Measurements from ENCODE around the gene SERPINA9. TPM values are rescaled to one million over a fixed set of nuclear protein-coding genes. Genes with fewer than 3 reads are reported as not detected.

Gene SERPINA9
- total and polyA plus RNA-seq, 9 donors: not detected

DNA sequence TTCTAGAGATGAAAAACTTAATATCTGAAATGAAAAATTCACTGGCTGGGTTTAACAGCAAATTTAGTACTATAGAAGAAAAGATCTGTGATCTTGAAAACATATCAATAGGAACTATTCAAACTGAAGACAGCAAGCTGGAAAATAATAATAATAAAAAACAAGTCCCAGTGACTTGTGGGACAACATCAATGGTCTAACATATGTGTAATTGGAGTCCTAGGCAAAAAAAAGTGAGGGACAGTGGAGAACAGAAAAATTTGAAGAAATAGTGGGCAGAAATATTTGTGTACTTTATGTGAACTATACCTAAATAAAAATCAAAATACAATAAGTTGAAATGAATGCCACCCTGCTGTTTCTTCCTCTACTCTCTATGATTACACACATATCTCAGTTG is 2.4 kb upstream of the SERPINA9 start:
- Histone ChIP-seq H3K4me1 (ENCODE audit: control insufficient read depth, insufficient read depth, low read length) (no peaks in the 10 kb centered on the region), H3K9me3 (replicated peaks; ENCODE audit: control insufficient read depth, low read depth, low read length) (peaks cover 7% of the 10 kb centered on the region), H3K36me3 (ENCODE audit: control insufficient read depth, insufficient read depth, low read length) (no peaks in the 10 kb centered on the region), H3K4me3 (ENCODE audit: low read length) (no peak overlapping the region), H3K27ac (ENCODE audit: low read length) (no peak overlapping the region), H3K27me3 (ENCODE audit: control insufficient read depth, insufficient read depth, low read length) (no peaks in the 10 kb centered on the region)
- DNase-seq: no peak

DNA sequence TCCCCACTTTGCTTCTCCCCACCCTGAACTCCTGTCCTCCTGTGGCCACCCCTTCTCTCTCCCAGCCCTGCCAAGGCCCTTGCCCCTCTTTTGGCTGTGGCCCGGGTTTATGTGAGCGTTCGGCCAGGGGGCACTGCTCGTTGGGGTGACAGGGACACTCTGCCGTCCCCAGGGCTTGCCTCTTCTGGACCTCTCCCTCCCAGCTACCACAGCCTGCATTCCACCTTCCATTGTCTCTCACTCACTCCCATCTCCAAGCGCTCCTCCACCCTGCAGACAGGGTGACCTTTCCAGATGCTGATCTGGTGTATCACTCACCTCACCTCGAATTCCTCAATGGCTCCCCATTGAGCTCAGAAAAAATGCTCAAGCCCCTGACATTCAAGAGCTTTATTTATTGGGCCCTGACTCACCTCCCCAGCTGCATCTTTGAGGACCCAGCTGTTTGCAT is 1.4 kb downstream of the SERPINA9 start:
- no peaks in the 10 kb centered on the region for H3K4me1 ChIP-seq (ENCODE audit: control insufficient read depth, insufficient read depth, low read length)
- H3K36me3 ChIP-seq (ENCODE audit: control insufficient read depth, insufficient read depth, low read length): no peaks in the 10 kb centered on the region
- H3K9me3 ChIP-seq (replicated peaks; ENCODE audit: control insufficient read depth, low read depth, low read length): peaks cover 7% of the 10 kb centered on the region
- H3K27ac ChIP-seq (ENCODE audit: low read length): no peak overlapping the region
- H3K4me3 ChIP-seq (ENCODE audit: low read length): no peak overlapping the region
- WGBS (ENCODE audit: insufficient coverage): 78% methylated on average over 7 of the region's 7 CpGs
- DNase-seq: no peak
- H3K27me3 ChIP-seq (ENCODE audit: control insufficient read depth, insufficient read depth, low read length): no peaks in the 10 kb centered on the region

DNA sequence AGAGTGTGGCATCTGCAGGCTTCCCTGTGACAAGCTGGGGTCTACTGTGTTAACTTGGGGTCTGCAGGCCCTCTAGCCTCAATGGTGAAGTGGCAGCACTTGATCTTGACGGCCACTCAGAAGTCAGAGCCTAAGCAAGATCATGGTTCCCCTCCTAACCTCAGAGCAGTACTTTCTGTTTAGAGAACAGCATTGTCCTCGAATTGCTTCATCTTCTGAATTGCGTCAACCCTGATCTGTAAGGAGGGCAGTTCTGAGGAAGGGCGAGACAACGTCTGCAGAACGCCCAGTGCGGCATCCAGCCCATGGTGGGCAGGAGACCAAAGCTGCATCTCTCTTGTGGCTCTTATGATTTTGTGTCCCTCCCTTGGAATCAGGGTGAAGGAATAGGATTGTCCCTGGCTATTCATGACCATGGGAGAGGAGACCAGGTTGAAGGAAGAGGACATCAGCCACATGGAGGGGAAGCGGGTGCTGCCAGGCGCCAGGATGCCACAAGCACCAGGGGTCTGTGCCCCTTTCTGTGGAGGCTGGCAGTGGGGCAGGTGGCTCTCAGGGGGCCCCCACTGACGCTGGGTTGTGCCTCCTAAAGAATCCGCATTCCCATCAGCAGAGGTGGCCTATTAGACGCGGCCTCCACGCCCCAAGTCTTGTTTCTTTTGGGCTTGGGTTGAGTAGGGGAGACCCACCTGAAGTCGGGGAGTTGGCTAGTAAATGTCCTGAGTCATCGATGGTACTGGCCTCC is 2.2 kb downstream of the SERPINA9 start:
- WGBS (ENCODE audit: insufficient coverage): 84% methylated on average over 15 of the region's 16 CpGs
- H3K4me1 ChIP-seq (ENCODE audit: control insufficient read depth, insufficient read depth, low read length): no peaks in the 10 kb centered on the region
- H3K9me3 ChIP-seq (replicated peaks; ENCODE audit: control insufficient read depth, low read depth, low read length): peaks cover 4% of the 10 kb centered on the region
- H3K4me3 ChIP-seq (ENCODE audit: low read length): no peak overlapping the region
- no peaks in the 10 kb centered on the region for H3K36me3 ChIP-seq (ENCODE audit: control insufficient read depth, insufficient read depth, low read length)
- DNase-seq: no peak
- H3K27ac ChIP-seq (ENCODE audit: low read length): no peak overlapping the region
- no peaks in the 10 kb centered on the region for H3K27me3 ChIP-seq (ENCODE audit: control insufficient read depth, insufficient read depth, low read length)

DNA sequence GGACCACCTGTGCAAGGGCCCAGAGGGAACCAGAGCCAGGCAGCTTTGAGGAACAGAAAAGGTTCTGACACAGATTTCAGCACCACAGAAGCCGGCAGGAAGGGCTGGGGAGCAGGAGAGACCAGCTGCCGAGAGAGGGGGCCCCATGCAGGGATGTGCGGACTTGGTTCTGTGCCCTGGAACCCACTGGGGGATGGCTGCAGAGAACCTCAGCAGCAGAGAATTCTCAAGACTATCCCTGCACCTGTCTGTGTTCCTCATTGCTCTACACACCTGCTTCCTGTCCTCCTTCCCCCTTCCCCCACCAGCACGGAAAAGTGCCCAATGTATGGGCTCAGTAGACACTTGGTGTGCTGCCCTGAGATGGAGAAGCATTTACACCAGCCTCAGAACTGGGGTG is 3.2 kb downstream of the SERPINA9 start:
- Histone ChIP-seq H3K27me3 (ENCODE audit: control insufficient read depth, insufficient read depth, low read length) (no peaks in the 10 kb centered on the region), H3K36me3 (ENCODE audit: control insufficient read depth, insufficient read depth, low read length) (no peaks in the 10 kb centered on the region), H3K27ac (ENCODE audit: low read length) (no peak overlapping the region), H3K4me1 (ENCODE audit: control insufficient read depth, insufficient read depth, low read length) (no peaks in the 10 kb centered on the region), H3K9me3 (replicated peaks; ENCODE audit: control insufficient read depth, low read depth, low read length) (no peaks in the 10 kb centered on the region), H3K4me3 (ENCODE audit: low read length) (no peak overlapping the region)
- no peak for DNase-seq
- WGBS (ENCODE audit: insufficient coverage): 36% methylated on average over 4 of the region's 4 CpGs

DNA sequence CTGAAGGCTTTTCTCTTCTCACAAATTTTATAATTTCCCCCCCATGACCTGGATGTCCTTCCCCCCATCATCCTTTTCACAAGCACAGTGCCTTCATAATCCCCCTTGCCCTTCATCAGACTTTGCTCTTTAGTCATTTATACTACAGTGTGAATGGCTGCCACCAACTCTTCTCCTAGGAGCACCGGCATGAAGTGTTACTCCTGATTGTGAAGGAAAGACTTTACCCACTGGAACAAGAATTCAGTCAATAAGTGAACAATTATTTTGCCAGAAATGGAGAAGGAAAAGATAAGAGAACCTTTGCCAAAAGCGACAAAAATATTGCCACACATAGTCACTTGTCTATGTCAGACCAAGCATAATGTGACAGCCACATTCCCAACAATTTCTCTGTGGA is 5.0 kb downstream of the SERPINA9 start:
- H3K9me3 ChIP-seq (replicated peaks; ENCODE audit: control insufficient read depth, low read depth, low read length): no peaks in the 10 kb centered on the region
- H3K4me1 ChIP-seq (ENCODE audit: control insufficient read depth, insufficient read depth, low read length): no peaks in the 10 kb centered on the region
- no peak overlapping the region for H3K27ac ChIP-seq (ENCODE audit: low read length)
- DNase-seq: no peak
- H3K36me3 ChIP-seq (ENCODE audit: control insufficient read depth, insufficient read depth, low read length): no peaks in the 10 kb centered on the region
- H3K27me3 ChIP-seq (ENCODE audit: control insufficient read depth, insufficient read depth, low read length): no peaks in the 10 kb centered on the region
- H3K4me3 ChIP-seq (ENCODE audit: low read length): no peak overlapping the region
- WGBS (ENCODE audit: insufficient coverage): no CpG with 5 or more reads among the region's 2 CpGs

DNA sequence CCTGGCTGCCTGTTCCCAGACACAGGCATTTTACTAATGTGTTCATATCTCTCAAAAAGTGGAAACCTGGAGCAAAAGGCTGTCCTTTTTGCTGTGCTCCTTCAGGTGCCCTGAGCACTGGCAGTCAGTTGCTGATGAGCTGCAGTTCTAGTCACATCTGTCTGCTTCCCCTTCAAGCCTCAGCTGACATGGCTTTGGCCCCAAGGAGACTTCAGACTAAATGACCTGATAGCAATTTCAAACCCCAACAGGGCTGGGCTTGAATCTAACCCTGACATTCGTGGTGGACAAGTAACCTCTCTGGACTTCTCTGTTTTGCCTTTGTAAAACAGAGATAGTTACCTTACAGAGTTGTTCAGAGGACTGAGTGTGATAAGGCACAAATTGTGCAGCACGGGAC is 5.7 kb downstream of the SERPINA9 start:
- Histone ChIP-seq H3K4me1 (ENCODE audit: control insufficient read depth, insufficient read depth, low read length) (no peaks in the 10 kb centered on the region), H3K36me3 (ENCODE audit: control insufficient read depth, insufficient read depth, low read length) (no peaks in the 10 kb centered on the region), H3K4me3 (ENCODE audit: low read length) (no peak overlapping the region), H3K27ac (ENCODE audit: low read length) (no peak overlapping the region), H3K27me3 (ENCODE audit: control insufficient read depth, insufficient read depth, low read length) (no peaks in the 10 kb centered on the region), H3K9me3 (replicated peaks; ENCODE audit: control insufficient read depth, low read depth, low read length) (no peaks in the 10 kb centered on the region)
- DNase-seq: no peak
- 33% methylated on average over 1 of the region's 2 CpGs for WGBS (ENCODE audit: insufficient coverage)

DNA sequence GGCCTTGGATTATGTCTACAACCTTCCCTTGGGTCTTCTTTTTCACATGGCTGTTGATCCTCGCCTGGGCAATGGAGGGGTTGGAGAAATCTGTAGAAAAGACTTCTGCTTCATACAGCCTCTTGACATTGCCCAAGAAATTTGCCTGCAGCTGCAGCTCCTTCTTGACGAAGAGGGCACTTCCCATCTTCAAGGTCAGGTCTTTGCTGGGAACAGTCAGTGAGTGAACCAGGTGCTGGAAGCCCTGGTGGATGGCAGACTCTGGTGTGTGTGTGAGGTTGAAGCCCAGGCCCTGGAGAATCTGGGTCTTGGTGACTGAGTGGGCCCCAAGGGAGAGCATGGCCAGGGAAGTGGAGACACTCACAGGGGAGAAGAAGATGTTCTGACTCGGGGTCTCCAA is 6.7 kb downstream of the SERPINA9 start:
- H3K27me3 ChIP-seq (ENCODE audit: control insufficient read depth, insufficient read depth, low read length): no peaks in the 10 kb centered on the region
- H3K4me1 ChIP-seq (ENCODE audit: control insufficient read depth, insufficient read depth, low read length): no peaks in the 10 kb centered on the region
- no peak overlapping the region for H3K4me3 ChIP-seq (ENCODE audit: low read length)
- no peaks in the 10 kb centered on the region for H3K36me3 ChIP-seq (ENCODE audit: control insufficient read depth, insufficient read depth, low read length)
- 80% methylated on average over 2 of the region's 3 CpGs for WGBS (ENCODE audit: insufficient coverage)
- H3K27ac ChIP-seq (ENCODE audit: low read length): no peak overlapping the region
- peaks cover 3% of the 10 kb centered on the region for H3K9me3 ChIP-seq (replicated peaks; ENCODE audit: control insufficient read depth, low read depth, low read length)
- no peak for DNase-seq

DNA sequence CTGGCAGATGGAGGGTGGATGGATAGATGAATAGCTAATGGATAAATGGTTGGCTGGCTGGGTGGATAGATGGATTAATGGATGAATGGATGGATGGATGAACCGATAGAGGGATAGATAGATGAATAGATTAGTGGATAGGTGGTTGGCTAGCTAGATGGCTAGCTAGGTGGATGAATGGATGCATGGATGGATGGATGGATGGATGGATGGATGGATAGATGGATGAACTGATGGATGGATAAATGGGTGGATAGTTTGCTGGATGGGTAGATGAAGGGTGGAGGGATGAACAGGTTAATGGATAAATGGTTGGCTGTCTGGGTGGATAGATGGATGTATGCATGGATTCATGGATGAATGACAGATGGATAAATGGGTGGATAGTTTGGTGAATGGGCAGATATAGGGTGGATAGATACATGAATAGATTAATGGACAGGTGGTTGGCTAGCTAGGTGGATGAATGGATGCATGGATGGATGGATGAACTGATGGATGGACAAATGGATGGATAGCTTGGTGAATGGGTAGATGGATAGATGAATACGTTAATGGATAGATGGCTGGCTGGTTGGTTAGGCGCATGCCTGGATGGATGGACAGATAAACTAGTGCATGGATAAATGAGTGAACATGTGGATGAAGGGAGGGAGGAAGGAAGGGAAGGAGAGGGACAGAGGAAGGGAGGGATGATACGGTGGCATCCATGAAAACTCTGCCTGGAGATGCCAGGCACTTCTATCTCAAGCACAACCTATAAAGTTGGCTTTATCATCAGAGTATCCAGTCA is 8.1 kb downstream of the SERPINA9 start:
- no peak overlapping the region for H3K4me3 ChIP-seq (ENCODE audit: low read length)

DNA sequence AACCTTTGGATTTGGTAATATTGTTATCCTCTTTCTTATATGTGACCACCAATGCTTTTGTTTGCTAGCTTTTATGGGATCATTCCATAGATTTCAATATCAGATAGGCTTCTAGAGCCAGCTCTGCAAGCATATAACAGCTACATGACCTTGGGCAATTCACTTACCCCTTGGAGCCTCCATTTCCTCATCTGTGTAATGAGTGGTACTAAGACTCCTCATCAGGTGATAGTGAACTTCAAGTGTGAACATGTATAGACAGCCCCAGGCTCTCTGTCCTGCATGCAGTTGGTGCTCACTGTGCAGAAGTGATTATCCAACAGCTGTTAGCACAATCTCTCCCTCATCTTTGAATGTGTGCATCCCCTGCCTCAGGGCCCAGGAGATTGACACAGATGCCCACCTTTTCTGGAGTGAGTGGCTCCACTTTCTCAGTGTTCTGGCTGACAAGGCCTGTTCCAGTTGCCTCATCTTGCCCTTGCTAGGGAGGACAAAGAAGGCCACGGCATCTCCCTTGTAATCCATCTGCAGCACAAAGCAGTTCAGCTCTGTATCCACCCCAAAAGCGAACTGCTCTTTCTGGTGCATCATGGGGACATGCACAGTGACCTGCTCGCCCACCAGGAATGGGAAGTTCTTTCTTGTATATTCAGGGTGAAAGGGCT is 9.2 kb downstream of the SERPINA9 start:
- Histone ChIP-seq H3K4me3 (ENCODE audit: low read length) (no peak overlapping the region), H3K9me3 (replicated peaks; ENCODE audit: control insufficient read depth, low read depth, low read length) (peaks cover 3% of the 10 kb centered on the region), H3K27me3 (ENCODE audit: control insufficient read depth, insufficient read depth, low read length) (no peaks in the 10 kb centered on the region), H3K4me1 (ENCODE audit: control insufficient read depth, insufficient read depth, low read length) (no peaks in the 10 kb centered on the region), H3K27ac (ENCODE audit: low read length) (no peak overlapping the region), H3K36me3 (ENCODE audit: control insufficient read depth, insufficient read depth, low read length) (no peaks in the 10 kb centered on the region)
- no peak for DNase-seq
- 69% methylated on average over 2 of the region's 3 CpGs for WGBS (ENCODE audit: insufficient coverage)

More for the DNA sequence above, 8.1 kb downstream of the SERPINA9 start:
- Histone ChIP-seq H3K27me3 (ENCODE audit: control insufficient read depth, insufficient read depth, low read length) (no peaks in the 10 kb centered on the region), H3K27ac (ENCODE audit: low read length) (no peak overlapping the region), H3K9me3 (replicated peaks; ENCODE audit: control insufficient read depth, low read depth, low read length) (peaks cover 3% of the 10 kb centered on the region), H3K36me3 (ENCODE audit: control insufficient read depth, insufficient read depth, low read length) (no peaks in the 10 kb centered on the region), H3K4me1 (ENCODE audit: control insufficient read depth, insufficient read depth, low read length) (no peaks in the 10 kb centered on the region)
- DNase-seq: no peak
- 89% methylated on average over 3 of the region's 4 CpGs for WGBS (ENCODE audit: insufficient coverage)

DNA sequence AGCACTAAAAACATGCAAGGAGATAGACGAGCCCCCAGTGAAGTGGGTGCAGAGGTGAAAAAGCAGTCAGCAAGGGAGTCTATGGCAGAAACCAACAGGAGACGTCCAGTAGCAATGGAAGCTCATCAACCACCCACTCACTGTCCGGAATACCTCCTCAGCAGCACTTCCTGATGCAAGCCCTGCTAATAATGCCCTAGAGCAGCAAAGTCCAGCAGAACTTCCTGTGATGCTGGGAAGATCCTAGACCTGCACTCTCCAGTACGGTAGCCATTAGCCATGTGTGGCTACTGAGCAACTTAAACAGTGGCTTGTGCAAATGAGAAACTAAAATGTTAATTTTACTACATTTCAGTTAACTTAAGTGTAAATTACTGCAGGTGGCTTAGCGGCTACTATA is 11.0 kb downstream of the SERPINA9 start:
- Histone ChIP-seq H3K27me3 (ENCODE audit: control insufficient read depth, insufficient read depth, low read length) (no peaks in the 10 kb centered on the region), H3K4me1 (ENCODE audit: control insufficient read depth, insufficient read depth, low read length) (no peaks in the 10 kb centered on the region), H3K9me3 (replicated peaks; ENCODE audit: control insufficient read depth, low read depth, low read length) (peaks cover 3% of the 10 kb centered on the region), H3K36me3 (ENCODE audit: control insufficient read depth, insufficient read depth, low read length) (no peaks in the 10 kb centered on the region), H3K27ac (ENCODE audit: low read length) (no peak overlapping the region), H3K4me3 (ENCODE audit: low read length) (no peak overlapping the region)
- no peak for DNase-seq
- WGBS (ENCODE audit: insufficient coverage): 40% methylated on average over 1 of the region's 5 CpGs

Measured in muscle of leg (tissue), 11 donors.